ENCODE measurements around the gene ATP13A2. TPM values are rescaled to one million over a fixed set of nuclear protein-coding genes. Genes with fewer than 3 reads are reported as not detected.

Gene ATP13A2
- total and polyA plus RNA-seq, 4 donors: 62.1 to 308 (median 186) TPM

DNA sequence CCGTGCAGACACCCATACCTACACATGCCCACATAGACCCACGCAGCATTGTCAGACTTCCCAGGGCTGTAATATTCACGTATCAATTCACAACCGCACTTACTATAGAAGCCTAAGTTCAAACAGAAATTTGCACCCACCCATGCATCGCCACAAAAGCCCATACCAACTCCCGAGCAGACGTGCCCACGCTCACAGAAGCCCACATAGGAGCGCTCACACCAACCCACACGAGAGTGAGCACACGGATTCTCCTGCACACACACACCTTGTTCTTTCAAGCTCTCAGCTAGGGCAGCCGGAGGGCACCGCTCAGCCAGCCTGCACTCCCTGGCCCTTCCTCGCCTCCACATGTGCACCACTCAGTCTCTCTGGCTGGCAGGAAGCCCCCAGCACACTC, 35.9 kb downstream of the ATP13A2 start:
- no peak overlapping the region for H3K4me3 ChIP-seq (ENCODE audit: low read depth, low read length)
- H3K9me3 ChIP-seq (ENCODE audit: control insufficient read depth, insufficient read depth, low read length): no peaks in the 10 kb centered on the region
- WGBS (ENCODE audit: insufficient coverage): 86% methylated on average over 14 of the region's 14 CpGs
- H3K27me3 ChIP-seq (ENCODE audit: control insufficient read depth, insufficient read depth, low read length): no peaks in the 10 kb centered on the region
- H3K27ac ChIP-seq (ENCODE audit: low read depth, low read length): no peak overlapping the region
- H3K36me3 ChIP-seq (ENCODE audit: control insufficient read depth, insufficient read depth, low read length): peaks cover 50% of the 10 kb centered on the region
- no peak for DNase-seq (ENCODE audit: low read depth in 4 of 6, low spot score in 6 of 6)
- peaks cover 52% of the 10 kb centered on the region for H3K4me1 ChIP-seq (ENCODE audit: control insufficient read depth, insufficient read depth, low read length)

DNA sequence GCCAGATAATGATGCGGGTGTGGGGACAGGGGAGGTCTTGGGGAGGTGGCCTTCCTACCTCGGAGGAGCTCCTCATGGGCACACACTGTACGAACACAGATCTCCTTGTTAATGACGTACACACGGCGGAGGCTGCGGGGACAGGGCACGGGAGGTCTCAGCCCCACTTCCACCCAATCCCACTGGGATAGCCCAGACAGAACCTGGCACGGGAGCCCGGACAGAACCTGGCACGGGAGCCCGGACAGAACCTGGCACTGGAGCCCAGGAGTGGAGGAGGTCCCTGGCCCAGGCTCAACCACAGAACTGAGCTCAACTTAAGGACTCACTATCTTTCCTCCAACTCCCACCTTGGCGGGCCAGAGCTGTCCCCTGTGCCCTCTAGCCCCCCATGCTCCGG, 36.5 kb downstream of the ATP13A2 start:
- Histone ChIP-seq H3K36me3 (ENCODE audit: control insufficient read depth, insufficient read depth, low read length) (peaks cover 56% of the 10 kb centered on the region), H3K4me1 (ENCODE audit: control insufficient read depth, insufficient read depth, low read length) (peaks cover 51% of the 10 kb centered on the region), H3K9me3 (ENCODE audit: control insufficient read depth, insufficient read depth, low read length) (no peaks in the 10 kb centered on the region), H3K27ac (ENCODE audit: low read depth, low read length) (no peak overlapping the region), H3K4me3 (ENCODE audit: low read depth, low read length) (no peak overlapping the region), H3K27me3 (ENCODE audit: control insufficient read depth, insufficient read depth, low read length) (no peaks in the 10 kb centered on the region)
- no peak for DNase-seq (ENCODE audit: low read depth in 4 of 6, low spot score in 6 of 6)
- 78% methylated on average over 10 of the region's 14 CpGs for WGBS (ENCODE audit: insufficient coverage)

DNA sequence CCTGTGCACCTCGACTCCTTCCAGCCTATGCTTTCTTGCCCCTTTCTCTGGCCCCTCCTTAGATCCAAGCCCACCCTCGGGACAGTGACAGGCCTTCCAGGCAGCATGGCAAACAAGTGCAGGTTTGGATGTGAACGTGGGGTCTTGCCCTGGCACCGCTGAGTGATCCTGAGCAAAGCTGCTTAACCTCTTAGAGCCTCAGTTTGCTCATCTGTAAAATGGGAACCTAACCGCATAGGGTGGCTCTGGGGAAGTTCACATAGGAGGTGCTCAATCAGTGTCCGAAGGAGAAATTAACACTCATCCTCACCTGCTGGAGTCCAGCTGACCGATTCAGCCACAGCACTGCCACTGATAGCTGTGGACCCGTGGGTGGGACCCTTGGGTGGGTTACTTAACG, 38.5 kb downstream of the ATP13A2 start:
- peaks cover 34% of the 10 kb centered on the region for H3K4me1 ChIP-seq (ENCODE audit: control insufficient read depth, insufficient read depth, low read length)
- no peak overlapping the region for H3K4me3 ChIP-seq (ENCODE audit: low read depth, low read length)
- no peak for DNase-seq (ENCODE audit: low read depth in 4 of 6, low spot score in 6 of 6)
- H3K36me3 ChIP-seq (ENCODE audit: control insufficient read depth, insufficient read depth, low read length): peaks cover 71% of the 10 kb centered on the region
- no peak overlapping the region for H3K27ac ChIP-seq (ENCODE audit: low read depth, low read length)
- WGBS (ENCODE audit: insufficient coverage): 89% methylated on average over 8 of the region's 9 CpGs
- no peaks in the 10 kb centered on the region for H3K27me3 ChIP-seq (ENCODE audit: control insufficient read depth, insufficient read depth, low read length)
- H3K9me3 ChIP-seq (ENCODE audit: control insufficient read depth, insufficient read depth, low read length): no peaks in the 10 kb centered on the region

DNA sequence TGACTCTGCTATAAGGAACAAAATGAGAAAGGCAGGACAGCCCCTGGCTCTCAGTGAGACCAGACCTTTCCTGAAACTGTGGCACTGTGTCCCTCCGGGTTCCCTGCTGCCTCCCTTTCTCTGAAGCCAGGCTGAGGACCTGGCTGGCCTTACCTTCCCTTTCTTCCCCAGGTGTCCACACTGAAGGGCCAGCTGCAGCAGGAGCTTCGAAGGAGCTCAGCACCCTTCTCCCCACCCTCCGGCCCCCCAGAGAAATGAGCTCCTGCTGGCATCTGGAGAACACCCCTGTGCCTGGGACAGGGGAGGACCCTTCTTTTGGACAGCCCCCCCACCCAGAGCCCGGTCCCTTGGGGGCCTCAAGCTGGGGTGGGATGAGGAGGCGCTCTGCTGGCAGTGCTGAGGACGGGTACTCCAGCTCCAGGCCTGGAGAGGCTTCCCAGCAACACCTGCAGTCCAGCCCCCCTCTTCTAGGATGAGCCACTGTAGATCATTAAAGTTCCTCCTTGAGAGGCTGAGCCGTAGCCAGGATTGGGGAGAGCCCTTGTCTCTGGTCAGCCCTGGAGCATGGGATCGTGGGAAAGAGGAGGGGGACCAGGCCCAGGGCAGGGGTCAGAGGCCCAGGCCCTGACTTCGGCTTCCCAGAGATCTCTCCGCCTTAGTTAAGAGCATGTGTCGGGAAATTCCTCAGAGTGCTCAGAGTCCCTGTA, 39.4 kb downstream of the ATP13A2 start:
- H3K27me3 ChIP-seq (ENCODE audit: control insufficient read depth, insufficient read depth, low read length): no peaks in the 10 kb centered on the region
- H3K36me3 ChIP-seq (ENCODE audit: control insufficient read depth, insufficient read depth, low read length): peaks cover 76% of the 10 kb centered on the region
- H3K9me3 ChIP-seq (ENCODE audit: control insufficient read depth, insufficient read depth, low read length): no peaks in the 10 kb centered on the region
- WGBS (ENCODE audit: insufficient coverage): 48% methylated on average over 4 of the region's 11 CpGs
- H3K4me3 ChIP-seq (ENCODE audit: low read depth, low read length): no peak overlapping the region
- DNase-seq (ENCODE audit: low read depth in 4 of 6, low spot score in 6 of 6): no peak
- peak overlapping the region; percentile 4 for H3K27ac ChIP-seq (ENCODE audit: low read depth, low read length)
- H3K4me1 ChIP-seq (ENCODE audit: control insufficient read depth, insufficient read depth, low read length): peaks cover 37% of the 10 kb centered on the region

DNA sequence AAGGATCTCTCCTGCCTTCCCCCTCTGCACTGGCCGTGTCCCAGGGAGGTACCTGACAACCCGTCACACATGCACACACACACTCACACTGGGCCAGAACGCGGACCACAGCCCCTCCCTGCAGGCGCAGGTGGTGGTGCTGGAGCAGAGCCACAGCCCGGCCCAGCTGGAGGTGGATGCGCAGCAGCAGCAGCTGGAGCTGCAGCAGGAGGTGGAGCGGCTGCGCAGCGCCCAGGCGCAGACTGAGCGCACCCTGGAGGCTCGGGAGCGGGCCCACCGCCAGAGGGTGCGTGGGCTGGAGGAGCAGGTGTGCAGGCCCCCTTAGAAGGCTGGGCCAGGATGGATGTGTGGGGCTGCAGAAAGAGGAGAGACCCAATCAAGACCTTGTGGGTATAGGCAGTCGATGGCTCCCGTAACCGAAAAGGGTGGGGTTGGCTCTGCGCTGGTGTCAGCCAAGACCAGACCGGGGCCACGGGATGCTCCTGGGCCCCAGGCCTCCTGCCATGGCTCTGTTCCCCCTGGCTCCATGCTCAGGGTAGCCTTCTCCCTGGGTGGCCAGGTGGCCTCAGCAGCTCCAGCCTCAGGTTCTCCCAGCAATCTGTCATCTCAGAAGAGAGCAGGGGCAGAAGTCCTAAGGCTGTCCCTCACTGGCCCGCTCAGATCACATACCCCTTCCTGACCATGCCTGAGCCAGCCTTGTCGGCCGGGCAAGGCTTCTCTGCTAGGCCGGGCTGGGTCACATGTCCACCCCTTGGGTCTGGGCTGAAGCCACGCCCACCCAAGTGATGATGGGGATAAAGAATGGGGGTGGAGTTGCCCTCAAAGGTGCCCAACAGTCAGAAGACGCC, 40.2 kb downstream of the ATP13A2 start:
- Histone ChIP-seq H3K27ac (ENCODE audit: low read depth, low read length) (no peak overlapping the region), H3K27me3 (ENCODE audit: control insufficient read depth, insufficient read depth, low read length) (no peaks in the 10 kb centered on the region), H3K4me3 (ENCODE audit: low read depth, low read length) (no peak overlapping the region), H3K9me3 (ENCODE audit: control insufficient read depth, insufficient read depth, low read length) (no peaks in the 10 kb centered on the region), H3K36me3 (ENCODE audit: control insufficient read depth, insufficient read depth, low read length) (peaks cover 79% of the 10 kb centered on the region), H3K4me1 (ENCODE audit: control insufficient read depth, insufficient read depth, low read length) (peaks cover 43% of the 10 kb centered on the region)
- DNase-seq (ENCODE audit: low read depth in 4 of 6, low spot score in 6 of 6): peak in 1 of 6 donors; percentile 55
- 49% methylated on average over 28 of the region's 28 CpGs for WGBS (ENCODE audit: insufficient coverage)

DNA sequence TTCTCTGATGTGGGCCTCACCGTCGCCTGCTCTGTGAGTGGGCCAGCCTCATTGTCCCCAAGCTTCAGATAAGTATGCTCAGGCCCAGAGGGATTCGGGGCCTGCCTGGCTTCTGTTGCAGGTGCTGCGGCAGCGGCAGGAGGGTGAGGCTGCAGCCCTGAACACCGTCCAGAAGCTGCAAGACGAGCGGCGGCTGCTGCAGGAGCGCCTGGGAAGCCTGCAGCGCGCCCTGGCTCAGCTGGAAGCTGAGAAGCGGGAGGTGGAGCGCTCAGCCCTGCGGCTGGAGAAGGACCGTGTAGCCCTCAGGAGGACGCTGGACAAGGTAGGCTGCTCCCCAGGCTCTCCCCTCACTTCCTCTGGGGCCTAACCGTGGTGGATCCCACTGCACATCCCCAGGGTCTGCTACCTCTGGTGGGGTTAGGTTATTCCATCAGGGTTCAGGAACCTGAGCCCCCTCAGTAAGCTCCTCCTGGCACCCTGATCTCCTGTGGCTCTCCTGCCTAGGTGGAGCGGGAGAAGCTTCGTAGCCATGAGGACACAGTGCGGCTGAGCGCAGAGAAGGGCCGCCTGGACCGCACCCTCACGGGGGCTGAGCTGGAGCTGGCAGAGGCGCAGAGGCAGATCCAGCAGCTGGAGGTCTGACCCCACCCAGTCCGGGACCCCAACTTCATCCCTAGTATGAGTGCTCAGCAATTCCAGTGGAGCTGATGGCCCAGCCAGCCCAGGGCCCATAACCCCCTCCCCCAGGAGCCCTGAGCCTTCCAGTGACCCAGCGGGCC, 41.4 kb downstream of the ATP13A2 start:
- 77% methylated on average over 25 of the region's 28 CpGs for WGBS (ENCODE audit: insufficient coverage)

DNA sequence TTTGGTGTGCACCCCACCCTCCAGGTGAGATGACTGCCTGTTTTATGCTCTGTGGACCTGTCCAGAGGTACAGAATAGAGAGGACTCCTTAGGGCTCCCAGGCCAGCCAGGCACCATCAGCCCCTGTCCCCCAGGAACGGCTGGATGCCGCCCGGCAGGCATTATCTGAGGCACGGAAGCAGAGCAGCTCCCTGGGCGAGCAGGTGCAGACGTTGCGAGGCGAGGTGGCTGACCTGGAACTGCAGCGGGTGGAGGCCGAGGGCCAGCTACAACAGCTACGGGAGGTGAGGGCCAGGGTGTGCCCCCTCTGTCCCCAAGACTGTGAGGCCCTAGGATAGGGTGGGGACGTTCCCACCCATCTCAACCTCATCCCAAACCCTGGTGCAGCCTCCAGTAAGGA, 42.1 kb downstream of the ATP13A2 start:
- H3K4me1 ChIP-seq (ENCODE audit: control insufficient read depth, insufficient read depth, low read length): peaks cover 32% of the 10 kb centered on the region
- H3K27me3 ChIP-seq (ENCODE audit: control insufficient read depth, insufficient read depth, low read length): no peaks in the 10 kb centered on the region
- H3K4me3 ChIP-seq (ENCODE audit: low read depth, low read length): no peak overlapping the region
- no peak for DNase-seq (ENCODE audit: low read depth in 4 of 6, low spot score in 6 of 6)
- H3K36me3 ChIP-seq (ENCODE audit: control insufficient read depth, insufficient read depth, low read length): peaks cover 81% of the 10 kb centered on the region
- WGBS (ENCODE audit: insufficient coverage): 83% methylated on average over 10 of the region's 12 CpGs
- no peak overlapping the region for H3K27ac ChIP-seq (ENCODE audit: low read depth, low read length)
- H3K9me3 ChIP-seq (ENCODE audit: control insufficient read depth, insufficient read depth, low read length): no peaks in the 10 kb centered on the region

More for the DNA sequence above, 41.4 kb downstream of the ATP13A2 start:
- no peaks in the 10 kb centered on the region for H3K27me3 ChIP-seq (ENCODE audit: control insufficient read depth, insufficient read depth, low read length)
- H3K27ac ChIP-seq (ENCODE audit: low read depth, low read length): no peak overlapping the region
- no peak for DNase-seq (ENCODE audit: low read depth in 4 of 6, low spot score in 6 of 6)
- no peak overlapping the region for H3K4me3 ChIP-seq (ENCODE audit: low read depth, low read length)
- H3K36me3 ChIP-seq (ENCODE audit: control insufficient read depth, insufficient read depth, low read length): peaks cover 80% of the 10 kb centered on the region
- peaks cover 34% of the 10 kb centered on the region for H3K4me1 ChIP-seq (ENCODE audit: control insufficient read depth, insufficient read depth, low read length)
- H3K9me3 ChIP-seq (ENCODE audit: control insufficient read depth, insufficient read depth, low read length): no peaks in the 10 kb centered on the region

DNA sequence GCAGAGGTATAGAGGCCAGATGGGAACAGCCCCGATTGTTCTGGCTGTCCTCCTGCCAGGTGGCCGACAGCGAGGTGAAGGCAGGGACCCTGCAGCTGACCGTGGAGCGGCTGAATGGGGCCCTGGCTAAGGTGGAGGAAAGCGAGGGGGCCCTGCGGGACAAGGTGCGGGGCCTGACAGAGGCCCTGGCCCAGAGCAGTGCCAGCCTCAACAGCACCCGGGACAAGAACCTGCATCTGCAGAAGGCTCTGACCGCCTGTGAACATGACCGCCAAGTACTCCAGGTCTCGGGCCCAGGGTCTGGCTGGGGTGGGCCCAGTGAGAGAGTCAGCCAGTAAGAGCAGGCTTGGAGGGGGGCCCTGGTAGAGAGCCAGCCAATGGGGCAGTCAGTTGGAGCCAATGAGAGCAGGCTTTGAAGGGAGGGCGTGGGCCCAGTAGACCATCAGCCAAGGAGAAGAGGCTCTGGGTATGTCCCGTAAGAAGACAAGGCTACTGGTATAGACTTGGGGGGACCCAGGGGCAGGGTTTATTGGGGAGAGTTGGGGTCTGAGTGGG, 42.6 kb downstream of the ATP13A2 start:
- Histone ChIP-seq H3K4me3 (ENCODE audit: low read depth, low read length) (no peak overlapping the region), H3K27ac (ENCODE audit: low read depth, low read length) (no peak overlapping the region), H3K36me3 (ENCODE audit: control insufficient read depth, insufficient read depth, low read length) (peaks cover 81% of the 10 kb centered on the region), H3K9me3 (ENCODE audit: control insufficient read depth, insufficient read depth, low read length) (no peaks in the 10 kb centered on the region), H3K27me3 (ENCODE audit: control insufficient read depth, insufficient read depth, low read length) (no peaks in the 10 kb centered on the region), H3K4me1 (ENCODE audit: control insufficient read depth, insufficient read depth, low read length) (peaks cover 32% of the 10 kb centered on the region)
- no peak for DNase-seq (ENCODE audit: low read depth in 4 of 6, low spot score in 6 of 6)
- WGBS (ENCODE audit: insufficient coverage): 84% methylated on average over 14 of the region's 14 CpGs

DNA sequence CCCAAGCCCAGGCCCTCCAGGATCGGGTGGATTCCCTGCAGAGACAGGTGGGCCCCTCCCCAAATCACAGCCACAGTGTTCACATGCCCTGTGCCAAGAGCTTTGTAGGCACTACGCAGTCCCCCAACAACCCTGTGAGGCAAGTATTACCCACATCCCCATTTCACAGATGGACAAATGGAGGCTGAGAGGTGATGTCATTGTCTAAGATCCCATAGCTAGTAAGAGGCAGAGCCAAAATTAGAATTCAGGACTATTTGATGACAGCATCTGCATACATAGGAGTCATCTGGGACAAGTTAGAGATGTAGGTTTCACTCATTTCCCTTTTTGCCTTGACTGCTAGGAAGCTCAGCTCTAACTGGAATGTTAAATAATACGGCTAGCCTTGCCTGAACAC, 43.4 kb downstream of the ATP13A2 start:
- no peak for DNase-seq (ENCODE audit: low read depth in 4 of 6, low spot score in 6 of 6)
- Histone ChIP-seq H3K4me3 (ENCODE audit: low read depth, low read length) (no peak overlapping the region), H3K27ac (ENCODE audit: low read depth, low read length) (no peak overlapping the region), H3K27me3 (ENCODE audit: control insufficient read depth, insufficient read depth, low read length) (no peaks in the 10 kb centered on the region), H3K4me1 (ENCODE audit: control insufficient read depth, insufficient read depth, low read length) (peaks cover 33% of the 10 kb centered on the region), H3K9me3 (ENCODE audit: control insufficient read depth, insufficient read depth, low read length) (no peaks in the 10 kb centered on the region), H3K36me3 (ENCODE audit: control insufficient read depth, insufficient read depth, low read length) (peaks cover 82% of the 10 kb centered on the region)
- WGBS (ENCODE audit: insufficient coverage): 100% methylated on average over 1 of the region's 3 CpGs

All from spinal cord (tissue), 10 donors.